ENCODE data around the gene TMEM72. TPM values are rescaled to one million over a fixed set of nuclear protein-coding genes. Genes with fewer than 3 reads are reported as not detected.

TMEM72 gene
- total RNA-seq, 1 donor from 2014 or later: not detected

GRCh38 chr10:44983066-44983894 lies 72.1 kb downstream of the TMEM72 start:
- no peaks in the 10 kb centered on the region for H3K9me3 Mint-ChIP-seq (ENCODE audit: unreplicated experiment)
- DNase-seq (ENCODE audit: low spot score): no peak
- H3K36me3 Mint-ChIP-seq (ENCODE audit: low read depth, unreplicated experiment): no peaks in the 10 kb centered on the region
- peaks cover 51% of the 10 kb centered on the region for H3K4me1 Mint-ChIP-seq (ENCODE audit: unreplicated experiment)
- TF ChIP-seq CTCF (IDR thresholded peaks at IDR 0.05; ENCODE audit: unreplicated experiment): no peak
- H3K4me3 Mint-ChIP-seq (ENCODE audit: unreplicated experiment): no peak overlapping the region
- peaks cover 16% of the 10 kb centered on the region for H3K27me3 Mint-ChIP-seq (ENCODE audit: unreplicated experiment)
- no peak overlapping the region for H3K27ac Mint-ChIP-seq (ENCODE audit: unreplicated experiment)

GRCh38 chr10:44983895-44984278 lies 72.8 kb downstream of the TMEM72 start:
- no peak for DNase-seq (ENCODE audit: low spot score)
- H3K27ac Mint-ChIP-seq (ENCODE audit: unreplicated experiment): no peak overlapping the region
- no peaks in the 10 kb centered on the region for H3K36me3 Mint-ChIP-seq (ENCODE audit: low read depth, unreplicated experiment)
- peaks cover 16% of the 10 kb centered on the region for H3K27me3 Mint-ChIP-seq (ENCODE audit: unreplicated experiment)
- no peak overlapping the region for H3K4me3 Mint-ChIP-seq (ENCODE audit: unreplicated experiment)
- H3K4me1 Mint-ChIP-seq (ENCODE audit: unreplicated experiment): peaks cover 51% of the 10 kb centered on the region
- no peaks in the 10 kb centered on the region for H3K9me3 Mint-ChIP-seq (ENCODE audit: unreplicated experiment)
- no peak for TF ChIP-seq CTCF (IDR thresholded peaks at IDR 0.05; ENCODE audit: unreplicated experiment)

GRCh38 chr10:44984671-44985101 lies 73.5 kb downstream of the TMEM72 start:
- no peak for DNase-seq (ENCODE audit: low spot score)
- H3K27ac Mint-ChIP-seq (ENCODE audit: unreplicated experiment): peak overlapping the region; percentile 94
- peaks cover 45% of the 10 kb centered on the region for H3K4me1 Mint-ChIP-seq (ENCODE audit: unreplicated experiment)
- H3K27me3 Mint-ChIP-seq (ENCODE audit: unreplicated experiment): peaks cover 19% of the 10 kb centered on the region
- no peak for TF ChIP-seq CTCF (IDR thresholded peaks at IDR 0.05; ENCODE audit: unreplicated experiment)
- H3K9me3 Mint-ChIP-seq (ENCODE audit: unreplicated experiment): no peaks in the 10 kb centered on the region
- no peak overlapping the region for H3K4me3 Mint-ChIP-seq (ENCODE audit: unreplicated experiment)
- H3K36me3 Mint-ChIP-seq (ENCODE audit: low read depth, unreplicated experiment): no peaks in the 10 kb centered on the region

- peaks cover 48% of the 10 kb centered on the region for H3K4me1 Mint-ChIP-seq (ENCODE audit: unreplicated experiment)
- H3K27ac Mint-ChIP-seq (ENCODE audit: unreplicated experiment): peak overlapping the region; percentile 94
- no peak for TF ChIP-seq CTCF (IDR thresholded peaks at IDR 0.05; ENCODE audit: unreplicated experiment)
- no peak overlapping the region for H3K4me3 Mint-ChIP-seq (ENCODE audit: unreplicated experiment)
- H3K36me3 Mint-ChIP-seq (ENCODE audit: low read depth, unreplicated experiment): peaks cover 2% of the 10 kb centered on the region
- H3K9me3 Mint-ChIP-seq (ENCODE audit: unreplicated experiment): no peaks in the 10 kb centered on the region
- peaks cover 19% of the 10 kb centered on the region for H3K27me3 Mint-ChIP-seq (ENCODE audit: unreplicated experiment)
- no peak for DNase-seq (ENCODE audit: low spot score)
Observed at GRCh38 chr10:44985175-44985681, 74.1 kb downstream of the TMEM72 start.

- H3K4me3 Mint-ChIP-seq (ENCODE audit: unreplicated experiment): no peak overlapping the region
- TF ChIP-seq CTCF (IDR thresholded peaks at IDR 0.05; ENCODE audit: unreplicated experiment): no peak
- H3K36me3 Mint-ChIP-seq (ENCODE audit: low read depth, unreplicated experiment): peaks cover 3% of the 10 kb centered on the region
- H3K27ac Mint-ChIP-seq (ENCODE audit: unreplicated experiment): peak overlapping the region; percentile 94
- no peak for DNase-seq (ENCODE audit: low spot score)
- H3K4me1 Mint-ChIP-seq (ENCODE audit: unreplicated experiment): peaks cover 47% of the 10 kb centered on the region
- H3K9me3 Mint-ChIP-seq (ENCODE audit: unreplicated experiment): no peaks in the 10 kb centered on the region
- peaks cover 15% of the 10 kb centered on the region for H3K27me3 Mint-ChIP-seq (ENCODE audit: unreplicated experiment)
Observed at GRCh38 chr10:44986179-44986578, 75.0 kb downstream of the TMEM72 start.
